ENCODE measurements around the gene LGR6. TPM values are rescaled to one million over a fixed set of nuclear protein-coding genes. Genes with fewer than 3 reads are reported as not detected.

LGR6 gene
- total and polyA plus RNA-seq, 10 of the 15 experiments (the other 5 are each of a cell fraction or from before 2014, with no cell fraction given), result not detected

- TF ChIP-seq ZBTB33 (IDR thresholded peaks at IDR 0.05) (no peak), BACH1 (IDR thresholded peaks at IDR 0.05; ENCODE audit: borderline replicate concordance) (no peak)
These were observed 99.2 kb downstream of the LGR6 start (continued) for GRCh38 chr1:202292773-202293172.

GRCh38 chr1:202293569-202293968, 100.0 kb downstream of the LGR6 start:
- WGBS (ENCODE audit: insufficient coverage, insufficient replicate concordance, low lambda C conversion rate, missing lambda C conversion rate), result 51% methylated on average over 4 of the region's 4 CpGs

More at GRCh38 chr1:202293569-202293968, 100.0 kb downstream of the LGR6 start:
- ChIA-PET RAD21 (ENCODE audit: unreplicated experiment) (no interaction called here), SMC1A (ENCODE audit: uncharacterized antibody, unreplicated experiment) (no interaction called here), POLR2A (no interaction called here), CTCF (interaction anchor here (1.1 kb wide), 1 partner anchor 22 kb away, joined by 3 read pairs; no protein-coding TSS in a partner anchor)
- Histone ChIP-seq H3K9ac (ENCODE audit: control insufficient read depth, insufficient read depth, low read length) (no peak overlapping the region), H2AFZ (ENCODE audit: control insufficient read depth, low read depth, low read length) (no peak overlapping the region), H4K20me1 (ENCODE audit: control insufficient read depth, insufficient read depth) (no peaks in the 10 kb centered on the region), H3K9me3 (replicated peaks; ENCODE audit: control insufficient read depth, insufficient read depth, low read length) (no peaks in the 10 kb centered on the region), H3K36me3 (ENCODE audit: control insufficient read depth in 2 of 2, insufficient read depth in 2 of 2, low read length in 1 of 2) (no peaks in the 10 kb centered on the region), H3K4me1 (ENCODE audit: control insufficient read depth, insufficient read depth, low read length) (peaks cover 5% of the 10 kb centered on the region; the same call in 1 of the 2 replicates), H3K79me2 (ENCODE audit: control insufficient read depth, insufficient read depth, low read length) (no peaks in the 10 kb centered on the region), H3K4me3 (no peak overlapping the region), H3K27ac (ENCODE audit: control insufficient read depth, insufficient read depth) (no peak overlapping the region), H3K27me3 (replicated peaks in 1 of 2; ENCODE audit: control insufficient read depth in 2 of 2, insufficient read depth in 2 of 2, low read length in 1 of 2) (0 out of 4 replicates have a peak, but pooled peaks cover 0 to 2% of the 10 kb centered on the region in 2 experiments), H3K4me2 (ENCODE audit: control insufficient read depth, insufficient read depth) (no peak overlapping the region)
- intact Hi-C loops (cut with micrococcal nuclease; ENCODE audit: unreplicated experiment) (no loop called here), in situ Hi-C loops (cut with MboI) (no loop called here)
- BruUV-seq (replicated peaks), result no TSS peak
- FAIRE-seq (no peak), ATAC-seq (no peak), DNase-seq (ENCODE audit: low read depth, low spot score) (no peak)
- TF ChIP-seq ATF3 (IDR thresholded peaks at IDR 0.05; ENCODE audit: borderline replicate concordance, extremely low read depth, low read depth, low read length) (no peak), SPI1 (IDR thresholded peaks at IDR 0.05; ENCODE audit: borderline replicate concordance, insufficient read depth, low read depth, low read length) (no peak), ZNF622 (IDR thresholded peaks at IDR 0.05) (no peak)
